Stimulated activated CD4-positive, alpha-beta T cell treated with anti-CD3 and anti-CD28 coated beads, Interleukin-12 subunit alpha, Interleukin-12 subunit beta, amount 100 ng/mL, for 24 hours (primary cell): ENCODE results near the gene MAP6.

ENCODE experiments used
- DNase-seq, 2 experiments: peaks; one replicate each; pipeline ENCODE4 v3.0.0-alpha.2; 2020; ENCODE audit warnings: low read depth in 2 of 2

The MAP6 gene

DNA sequence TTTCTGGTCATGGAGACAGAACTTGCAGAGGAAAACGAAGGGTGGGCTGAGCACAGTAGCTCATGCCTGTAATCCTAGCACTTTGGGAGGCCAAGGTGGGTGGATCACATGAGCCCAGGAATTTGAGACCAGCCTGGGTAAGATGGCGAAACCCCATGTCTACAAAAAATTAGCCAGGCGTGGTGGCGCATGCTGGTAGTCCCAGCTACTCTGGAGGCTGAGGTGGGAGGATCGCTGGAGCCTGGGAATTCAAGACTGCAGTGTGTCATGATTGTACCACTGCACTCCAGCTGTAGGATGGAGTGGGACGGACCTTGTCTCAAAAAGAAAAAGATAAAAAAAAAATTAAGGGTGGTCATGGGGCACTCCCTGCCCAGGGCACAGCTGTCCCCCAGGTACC, 100.9 kb downstream of the MAP6 start:
- DNase-seq, result no peak

DNA sequence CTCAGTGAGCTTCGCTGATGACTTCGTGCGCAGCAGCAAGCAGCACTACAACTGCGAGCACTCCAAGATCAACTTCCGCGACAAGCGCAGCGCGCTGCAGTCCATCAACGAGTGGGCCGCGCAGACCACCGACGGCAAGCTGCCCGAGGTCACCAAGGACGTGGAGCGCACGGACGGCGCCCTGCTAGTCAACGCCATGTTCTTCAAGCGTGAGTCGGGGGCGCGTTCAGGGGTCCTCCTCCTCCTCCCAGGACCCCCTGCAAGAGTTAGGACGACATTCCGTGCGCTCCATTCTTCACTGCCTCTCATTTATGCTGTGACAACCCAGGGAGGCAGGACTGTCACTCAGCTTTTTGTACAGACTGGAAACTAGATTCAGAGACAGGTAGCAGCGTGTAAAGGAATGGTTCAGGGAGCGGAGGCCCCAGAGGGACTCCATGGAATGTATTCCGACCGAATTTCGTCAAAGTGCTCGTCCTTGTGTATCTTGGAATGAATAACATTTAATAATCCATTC, 102.0 kb downstream of the MAP6 start:
- DNase-seq, result no peak

DNA sequence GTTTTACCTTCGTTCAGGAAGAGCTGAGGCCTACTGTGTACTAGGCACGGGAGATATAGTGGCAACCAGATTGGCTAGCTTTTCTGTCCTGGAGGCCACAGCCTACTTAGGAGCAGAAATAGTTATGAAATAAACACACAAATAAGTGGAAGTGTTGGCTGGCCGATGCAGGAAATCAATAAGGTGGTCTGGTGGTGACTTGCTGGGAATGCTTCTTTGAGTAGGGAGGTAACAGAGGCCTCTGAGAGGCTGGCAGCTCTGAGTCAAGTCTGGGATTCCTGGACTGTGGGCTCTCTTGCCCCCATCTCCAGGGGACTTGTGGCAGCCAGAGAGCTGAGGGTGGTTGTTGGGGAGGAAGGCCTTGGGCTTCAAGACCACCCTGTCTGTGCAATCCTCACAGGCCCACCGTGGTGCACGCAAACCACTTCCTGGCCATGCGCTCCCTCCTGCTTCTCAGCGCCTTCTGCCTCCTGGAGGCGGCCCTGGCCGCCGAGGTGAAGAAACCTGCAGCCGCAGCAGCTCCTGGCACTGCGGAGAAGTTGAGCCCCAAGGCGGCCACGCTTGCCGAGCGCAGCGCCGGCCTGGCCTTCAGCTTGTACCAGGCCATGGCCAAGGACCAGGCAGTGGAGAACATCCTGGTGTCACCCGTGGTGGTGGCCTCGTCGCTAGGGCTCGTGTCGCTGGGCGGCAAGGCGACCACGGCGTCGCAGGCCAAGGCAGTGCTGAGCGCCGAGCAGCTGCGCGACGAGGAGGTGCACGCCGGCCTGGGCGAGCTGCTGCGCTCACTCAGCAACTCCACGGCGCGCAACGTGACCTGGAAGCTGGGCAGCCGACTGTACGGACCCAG, 102.7 kb downstream of the MAP6 start:
- DNase-seq, result no peak

DNA sequence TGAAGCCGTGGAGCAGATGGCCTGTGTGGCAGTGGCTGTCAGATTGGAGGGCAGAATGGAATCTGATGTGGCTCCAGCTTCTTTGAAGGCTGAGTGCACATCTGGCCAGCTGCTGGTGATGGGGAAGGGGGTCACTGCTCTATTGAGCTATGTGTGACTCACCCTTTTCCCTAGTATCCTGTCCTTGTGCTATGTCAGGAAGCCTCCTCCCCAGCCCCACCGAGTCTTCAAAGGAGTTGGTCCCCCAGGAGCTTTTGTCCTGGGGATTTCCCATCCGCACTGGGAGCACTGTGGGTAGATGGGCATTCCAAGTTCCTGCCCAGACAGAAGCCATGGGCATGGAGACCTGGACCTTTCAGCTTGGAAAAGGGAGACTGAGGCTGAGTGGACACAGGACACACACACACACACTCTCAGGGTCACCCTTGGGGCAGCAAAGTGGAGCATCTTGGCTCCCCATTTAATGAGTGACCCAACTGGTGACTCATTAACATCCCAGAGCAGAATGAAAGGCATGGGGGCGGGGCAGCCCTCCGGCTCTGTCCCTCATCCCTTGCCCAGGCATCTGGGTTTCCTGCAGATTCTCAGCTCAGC, 103.5 kb downstream of the MAP6 start:
- DNase-seq, result no peak

DNA sequence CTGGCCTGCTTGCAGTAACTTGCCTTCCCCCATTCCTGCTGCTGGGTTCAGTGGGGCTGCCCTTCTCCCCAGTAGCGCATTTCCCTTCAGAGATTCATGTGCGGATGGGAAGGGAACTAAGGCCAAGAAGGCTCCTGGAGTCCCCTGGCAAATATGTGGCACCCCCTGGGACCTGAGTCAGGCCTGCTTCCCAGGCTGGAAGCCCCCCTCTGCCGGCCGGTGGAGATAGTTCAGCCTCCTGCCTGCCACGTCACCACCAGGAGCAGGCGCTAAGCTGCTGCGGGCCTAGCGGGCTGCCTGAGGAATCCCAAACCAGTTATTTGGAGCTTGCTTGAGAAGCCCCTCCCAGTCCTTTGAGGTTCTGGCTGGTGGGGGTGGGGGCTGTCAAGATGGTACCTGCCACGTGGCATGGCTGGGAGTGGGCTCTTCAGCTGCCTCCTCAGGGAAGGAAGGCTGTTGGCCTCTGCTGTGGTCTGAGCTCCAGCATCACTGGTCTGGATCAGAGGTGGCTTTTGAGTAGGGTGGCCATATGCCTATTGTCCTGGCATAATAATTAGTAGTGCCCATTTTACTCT, 104.8 kb downstream of the MAP6 start:
- DNase-seq, result no peak

DNA sequence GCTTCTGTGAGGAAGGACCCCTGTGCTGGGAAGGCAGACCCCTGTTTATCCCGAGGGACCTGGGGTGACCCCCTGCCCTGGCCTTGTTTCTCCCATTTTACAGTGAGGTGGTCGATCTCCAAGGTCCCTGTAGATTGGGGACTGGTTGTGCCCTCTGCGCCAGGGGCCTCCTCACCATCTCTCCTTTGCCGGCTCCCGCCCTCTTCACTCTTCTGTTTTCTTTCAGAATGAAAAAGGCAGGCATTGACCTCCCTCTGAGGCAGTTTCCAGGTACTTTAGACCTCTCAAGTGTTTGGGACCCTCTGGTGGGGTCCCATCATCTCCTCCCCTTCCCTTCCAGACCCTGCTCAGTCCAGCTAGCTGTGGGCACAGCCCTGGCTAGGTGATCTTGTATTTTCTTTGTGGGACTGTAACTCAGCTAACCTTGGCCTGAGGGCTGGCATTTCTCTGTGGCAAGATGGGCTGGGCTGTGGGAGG, 105.3 kb downstream of the MAP6 start:
- no peak for DNase-seq

DNA sequence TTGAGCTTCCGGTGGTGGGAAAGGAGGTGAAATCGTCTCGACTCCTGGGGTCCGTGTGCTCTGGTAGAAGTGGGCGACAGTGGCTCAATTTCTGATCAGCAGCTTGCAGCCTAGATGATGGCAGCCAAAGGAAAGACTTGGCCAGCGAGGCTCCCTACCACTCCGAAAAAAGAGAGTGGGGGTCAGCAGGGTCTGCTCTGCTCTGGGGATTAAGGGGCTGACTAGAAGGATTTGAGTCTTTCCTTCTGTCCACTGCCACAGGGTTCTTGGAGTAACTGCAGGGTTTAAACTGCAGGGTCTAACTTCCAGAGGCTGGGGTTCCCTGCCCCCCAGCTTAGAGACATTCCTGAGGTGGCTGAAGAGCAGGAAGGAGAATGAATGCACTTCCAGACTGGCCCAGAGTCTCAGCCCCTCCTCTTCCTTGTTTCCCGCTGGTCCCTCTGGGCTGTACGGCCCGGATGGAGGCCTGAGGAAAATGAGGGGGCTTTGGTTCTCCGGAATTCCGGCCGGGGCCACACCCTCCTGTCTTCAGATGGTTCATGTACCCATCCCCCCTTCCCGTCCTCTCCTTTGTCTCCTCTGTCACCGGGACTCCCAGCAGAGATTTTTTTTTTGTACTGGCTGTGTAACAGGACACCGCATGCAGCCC, 105.9 kb downstream of the MAP6 start:
- no peak for DNase-seq

DNA sequence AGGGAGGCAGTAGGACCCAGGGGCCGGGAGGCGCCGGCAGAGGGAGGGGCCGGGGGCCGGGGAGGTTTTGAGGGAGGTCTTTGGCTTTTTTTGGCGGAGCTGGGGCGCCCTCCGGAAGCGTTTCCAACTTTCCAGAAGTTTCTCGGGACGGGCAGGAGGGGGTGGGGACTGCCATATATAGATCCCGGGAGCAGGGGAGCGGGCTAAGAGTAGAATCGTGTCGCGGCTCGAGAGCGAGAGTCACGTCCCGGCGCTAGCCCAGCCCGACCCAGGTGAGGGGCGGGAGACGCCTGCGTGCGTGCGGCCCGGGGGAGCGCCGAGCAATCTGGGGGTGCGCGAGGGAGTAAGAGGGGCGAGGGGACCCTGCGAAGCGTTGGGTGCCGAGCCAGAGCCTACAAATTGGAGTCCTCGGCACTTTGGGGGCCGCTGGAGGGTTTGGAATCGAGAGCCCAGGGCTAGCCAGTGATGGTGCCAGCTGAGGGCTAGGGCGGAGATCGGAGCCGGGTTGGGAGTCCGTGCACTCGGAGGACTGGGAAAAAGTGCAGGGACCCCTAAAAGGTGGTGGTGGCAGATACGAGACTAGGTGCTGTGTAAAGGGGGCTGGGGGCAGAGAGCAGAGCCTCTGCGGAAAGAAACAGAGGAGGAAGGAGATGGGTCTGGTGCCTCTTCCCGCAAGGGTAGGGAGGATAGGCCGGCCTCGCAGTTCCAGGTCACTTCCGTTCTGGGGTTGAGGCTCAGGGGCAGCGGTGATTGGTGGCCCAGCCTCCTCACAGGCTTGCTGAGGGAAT, 106.6 kb downstream of the MAP6 start, which contains the start of gene SERPINH1:
Gene SERPINH1 (plus strand): TSS at position 206 of the 788 bp plus-strand sequence. CDS start 4,097 bp downstream, outside the sequence.
- peak; percentile 65 to 72 for DNase-seq

DNA sequence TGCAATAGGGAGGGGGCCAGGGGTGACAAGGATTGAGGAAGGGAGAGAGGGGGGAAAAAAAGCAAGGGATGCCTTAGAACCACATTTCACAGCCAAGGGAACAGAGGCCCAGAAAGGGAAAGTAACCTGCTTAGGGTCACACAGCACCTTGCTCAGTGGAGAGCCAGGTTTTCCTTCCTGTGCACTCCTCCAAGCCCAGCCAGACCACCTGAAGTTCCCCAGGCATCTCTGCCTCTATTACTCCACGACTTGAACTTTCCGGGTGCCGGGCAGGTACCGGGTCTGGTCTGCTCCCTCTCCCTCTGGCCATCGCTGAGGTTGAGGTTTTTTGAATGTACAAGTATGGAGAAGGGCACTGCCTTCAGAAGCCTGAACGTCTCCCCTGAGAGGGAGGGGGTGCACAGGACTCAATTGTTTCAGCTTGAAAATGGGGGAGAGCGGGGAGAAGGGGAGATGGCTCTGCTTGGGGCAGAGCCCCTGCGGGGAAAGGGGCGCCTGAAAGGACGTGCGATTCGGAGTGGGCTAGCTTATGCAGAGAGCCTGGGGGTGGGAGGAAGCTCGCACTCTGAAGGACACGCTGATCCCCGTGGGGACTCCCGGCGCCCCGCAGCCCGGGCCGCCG, 107.3 kb downstream of the MAP6 start:
- peak in 1 of 2 experiments; percentile 2 for DNase-seq

DNA sequence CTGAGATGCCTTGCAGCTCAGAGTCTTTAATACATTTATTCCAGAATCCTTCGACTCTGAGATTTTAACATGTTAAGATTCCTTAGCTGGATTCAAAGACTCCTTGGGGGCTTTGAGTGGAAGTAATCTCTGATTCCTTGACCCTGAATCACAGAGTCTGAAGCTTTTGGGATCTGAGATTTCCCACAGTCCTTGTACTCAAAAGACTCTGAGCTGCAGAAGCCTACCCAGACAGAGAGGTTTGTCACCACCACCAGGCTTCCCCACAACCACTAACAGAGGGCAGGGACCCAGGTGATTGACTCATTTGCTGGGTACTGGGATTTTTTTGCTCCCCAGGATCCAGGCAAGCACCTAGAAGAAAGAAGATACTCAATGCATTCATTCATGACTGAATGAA, 108.2 kb downstream of the MAP6 start:
- DNase-seq, result no peak

DNA sequence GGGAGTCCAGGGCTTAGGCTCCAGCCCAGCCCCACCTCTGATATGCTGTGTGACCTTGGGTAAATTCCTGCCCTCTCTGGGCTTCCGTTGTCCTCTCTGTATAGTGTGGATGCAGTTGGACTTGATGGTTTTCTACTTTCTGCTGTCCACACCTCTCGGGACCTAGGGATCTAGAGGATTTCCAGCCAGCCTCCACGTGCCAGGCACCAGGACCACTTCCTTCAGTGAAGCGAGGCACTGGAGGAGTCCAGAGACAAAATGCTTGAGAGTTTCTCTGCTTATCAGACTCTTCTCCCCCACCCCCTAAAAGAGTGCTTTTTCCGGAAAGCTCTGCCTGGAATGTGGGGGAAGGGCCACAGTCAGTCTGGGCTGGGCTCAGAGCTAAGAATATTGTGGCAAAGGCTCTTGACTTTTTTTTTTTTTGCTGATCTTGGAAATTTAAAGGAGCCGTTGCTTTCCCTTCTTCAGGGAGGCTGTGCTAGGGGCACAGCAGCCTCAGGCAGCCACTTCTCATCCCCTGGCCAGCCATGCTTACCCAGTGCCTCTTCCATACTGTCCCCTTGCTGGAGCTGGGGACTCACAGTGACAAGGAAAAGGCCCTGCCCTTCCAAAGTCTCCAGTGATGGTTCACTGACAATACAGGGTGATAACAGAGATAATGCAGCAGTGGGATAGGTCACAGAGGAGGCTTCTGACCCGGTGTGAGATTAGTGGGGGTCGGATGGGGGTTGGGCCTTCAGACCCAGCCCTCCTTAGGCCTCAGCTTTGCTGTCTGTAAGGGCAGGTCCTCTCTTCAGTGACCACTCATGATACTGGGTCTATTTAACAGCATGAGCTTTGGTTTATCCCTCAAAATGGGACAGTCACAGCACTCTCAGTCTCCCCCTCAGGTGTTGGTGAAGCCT, 109.6 kb downstream of the MAP6 start:
- no peak for DNase-seq

DNA sequence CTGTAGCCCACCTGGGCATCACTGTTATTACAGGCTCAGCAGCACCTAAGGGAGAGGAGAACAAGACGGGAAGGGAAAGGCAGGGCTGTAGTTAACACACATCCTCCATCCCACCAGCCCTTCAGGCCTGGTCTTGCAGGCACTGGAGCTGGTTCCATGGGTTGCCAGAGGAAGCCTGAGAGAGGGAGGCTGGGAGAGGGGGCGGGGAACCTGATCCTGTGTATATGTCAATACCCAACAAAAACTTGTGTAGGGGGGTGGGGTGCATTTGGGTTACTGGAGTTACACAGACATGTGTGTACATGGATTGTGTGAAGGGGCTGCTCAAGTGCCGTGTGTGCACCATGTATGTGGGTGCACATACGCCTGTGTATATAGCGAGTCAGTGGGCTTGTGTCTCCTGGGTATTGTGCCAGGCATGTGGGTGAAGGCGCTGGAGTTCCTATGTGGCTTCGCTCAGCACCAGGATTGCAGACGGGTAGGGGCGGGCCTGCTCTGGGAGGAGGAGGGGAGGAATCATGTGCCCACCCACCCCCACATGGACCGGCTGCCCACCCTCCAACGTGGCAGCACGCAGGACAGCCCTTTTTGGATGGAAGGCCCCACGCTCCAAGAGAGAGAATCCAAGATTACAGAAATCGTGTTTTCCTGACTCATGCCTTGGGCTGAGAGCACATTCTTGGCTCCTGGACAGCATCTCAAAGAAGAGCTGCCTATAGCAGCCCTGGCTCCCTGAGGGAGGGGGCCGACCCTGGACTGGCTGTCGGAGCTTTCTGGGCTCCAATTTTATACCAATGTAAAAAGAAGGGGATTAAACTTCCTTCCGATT, 111.0 kb downstream of the MAP6 start:
- DNase-seq, result no peak

DNA sequence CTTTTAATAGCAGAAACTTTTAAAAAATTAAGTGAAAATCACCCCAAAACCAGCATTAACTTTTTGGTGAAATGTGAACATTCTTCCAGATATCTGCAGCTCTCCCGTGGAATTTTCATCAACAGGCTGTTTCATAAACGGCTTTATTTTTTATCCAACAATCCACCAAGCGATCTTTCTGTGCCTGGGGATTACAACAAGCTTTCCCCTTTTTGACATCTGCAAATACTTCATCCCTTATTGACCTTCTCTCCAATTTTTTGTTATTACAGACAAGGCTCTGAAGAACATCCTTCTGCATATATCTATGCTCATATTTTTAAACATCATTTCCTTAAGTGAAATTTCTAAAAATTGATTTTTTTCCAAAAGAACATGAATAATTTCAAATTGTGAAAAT, 112.6 kb downstream of the MAP6 start:
- DNase-seq, result no peak

DNA sequence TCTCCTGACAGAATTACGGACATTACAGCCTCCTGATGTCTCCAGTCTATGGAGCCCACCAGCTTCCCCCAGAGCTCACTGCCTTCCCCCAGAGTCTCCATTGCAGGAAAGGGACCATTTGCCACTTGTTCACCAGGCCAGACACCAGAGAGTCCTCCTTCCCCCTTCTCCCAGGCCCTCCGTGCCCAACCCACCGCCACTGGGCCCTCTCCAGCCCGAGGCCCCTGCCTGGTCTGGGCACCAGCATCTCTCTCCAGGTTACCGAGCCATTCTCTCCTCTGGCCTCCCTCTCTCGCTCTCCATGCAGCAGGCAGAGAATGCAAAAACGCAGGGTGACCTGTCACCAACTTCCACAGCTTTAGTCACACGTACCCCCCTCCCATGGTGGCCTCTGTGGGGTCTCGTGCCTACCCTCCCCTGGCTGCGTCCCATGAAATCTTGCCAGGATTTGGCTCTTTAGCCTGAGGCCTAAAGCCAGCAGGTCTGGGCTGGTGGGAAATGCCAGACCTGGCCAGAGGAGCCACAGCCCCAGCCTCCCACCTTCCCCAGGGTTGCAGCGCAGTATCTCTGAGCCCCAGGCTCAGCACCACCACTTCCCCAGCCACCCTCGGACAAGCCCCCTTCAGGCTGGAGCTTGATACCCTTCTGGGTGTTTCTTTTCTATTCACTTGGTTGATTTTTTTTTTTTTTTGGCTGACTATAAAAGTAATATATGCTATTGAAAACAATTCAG, 113.6 kb downstream of the MAP6 start:
- DNase-seq, result no peak

DNA sequence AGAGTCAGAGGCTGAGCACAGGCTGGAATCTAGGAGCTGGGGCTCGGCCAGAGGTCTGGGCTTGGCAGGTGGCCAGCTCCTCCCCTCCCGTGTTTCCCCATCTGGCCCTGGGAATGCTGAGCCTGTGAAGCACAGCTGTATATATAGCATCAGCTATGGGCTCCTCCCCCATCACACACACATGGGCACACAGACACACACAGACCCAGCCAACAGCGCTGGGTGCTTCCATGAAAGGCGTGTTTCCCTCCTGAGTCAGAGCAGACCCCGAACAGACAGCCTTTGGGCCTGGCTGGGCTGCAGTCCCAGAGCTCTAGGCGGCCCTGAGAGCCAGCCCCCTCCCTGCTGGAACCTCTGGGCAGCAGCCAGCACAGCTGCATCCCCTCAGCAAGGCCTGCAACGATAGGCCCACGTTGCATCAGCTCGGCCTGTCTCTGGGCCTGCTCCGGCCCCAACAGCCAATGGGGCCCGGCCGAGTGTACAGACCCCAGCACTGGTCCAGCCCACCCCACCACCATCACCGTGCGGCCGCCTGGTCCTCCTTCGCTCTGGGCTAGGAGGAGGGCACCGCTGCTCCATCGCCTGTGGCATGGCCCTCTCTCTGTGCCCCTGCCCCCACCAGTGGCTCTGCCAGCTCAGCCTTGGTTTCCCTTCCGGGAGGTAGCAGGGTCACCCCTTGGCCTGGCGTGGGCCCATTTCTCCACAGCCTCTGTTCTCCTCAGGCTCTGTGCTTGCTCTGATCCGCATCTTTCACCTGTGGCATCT, 114.4 kb downstream of the MAP6 start:
- DNase-seq, result no peak

DNA sequence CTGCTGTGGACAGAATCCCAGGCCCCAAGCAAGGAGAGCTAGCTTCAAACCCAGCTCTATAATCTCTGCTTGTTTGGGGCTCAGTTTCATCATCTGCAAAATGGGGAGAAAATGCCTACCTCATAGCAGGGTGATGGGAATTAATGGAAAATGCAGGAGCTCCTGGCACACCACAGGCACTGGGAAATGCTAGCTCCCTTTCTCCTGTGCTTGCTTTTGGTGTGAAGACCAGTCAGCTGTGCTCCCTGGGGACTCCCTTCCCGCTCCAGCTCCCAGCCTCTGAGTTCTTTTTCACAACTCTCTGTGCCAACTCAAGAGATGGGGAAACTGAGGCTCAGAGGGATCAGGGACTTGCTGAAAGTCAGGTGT, 115.0 kb downstream of the MAP6 start:
- DNase-seq, result no peak

DNA sequence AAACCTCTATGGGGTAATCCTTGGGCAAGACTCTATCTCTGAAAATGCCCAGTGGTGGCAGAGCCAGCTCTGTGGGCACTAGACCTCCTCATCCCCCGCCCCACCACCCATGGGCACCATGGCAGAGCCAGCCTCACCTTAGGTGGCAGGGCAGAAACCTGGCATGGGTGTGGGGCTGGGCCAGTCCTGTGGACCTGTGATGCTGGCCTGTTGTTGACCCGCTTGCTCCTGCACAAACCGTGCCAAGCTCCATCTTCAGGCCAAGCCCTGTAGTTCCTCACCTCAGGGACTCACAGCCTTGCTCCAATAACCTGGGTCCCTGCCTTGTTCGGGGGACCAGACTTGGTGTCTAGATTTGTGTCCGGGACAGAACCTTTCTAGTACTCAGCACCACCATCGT, 115.7 kb downstream of the MAP6 start:
- DNase-seq, result no peak
